Measurements from ENCODE around the gene CCDC152.

DNA sequence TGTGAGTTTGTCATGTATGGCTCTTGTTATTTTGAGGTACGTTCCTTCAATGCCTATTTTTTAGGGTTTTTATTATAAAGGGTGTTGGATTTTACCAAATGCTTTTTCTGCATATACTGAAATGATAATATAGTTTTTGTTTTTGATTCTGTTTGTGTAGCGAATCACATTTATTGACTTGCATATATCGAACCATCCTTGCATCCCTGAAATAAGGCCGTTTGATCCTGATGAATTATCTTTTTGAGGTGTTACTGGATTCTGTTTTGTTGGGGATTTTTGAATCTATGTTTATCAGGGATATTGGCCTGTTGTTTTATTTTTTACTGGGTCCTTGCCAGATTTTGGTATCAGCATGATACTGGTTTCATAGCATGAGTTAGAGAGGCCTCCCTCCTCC lies 29.1 kb downstream of the CCDC152 start:
- no peak for TF ChIP-seq CTCF (IDR thresholded peaks at IDR 0.05)
- TF ChIP-seq ZFX (IDR thresholded peaks at IDR 0.05; ENCODE audit: borderline replicate concordance), result no peak

All from 22Rv1 (cell line).